HepG2 (cell line): Measurements from ENCODE around the gene ESYT1.

Source experiments
- CTCF ChIP-seq: sonication (generic); formaldehyde crosslinking; IDR thresholded peaks from 2 replicates; pipeline ENCODE4 v1.5.0; 2020; ENCODE audit warnings: mild to moderate bottlenecking, missing genetic modification reagents, moderate library complexity
- GABPB1 ChIP-seq: IDR thresholded peaks from 2 replicates; pipeline ENCODE4 v1.6.1; 2016; ENCODE audit warnings: mild to moderate bottlenecking, missing genetic modification reagents, moderate library complexity, missing compliant biosample characterization
- GATAD2A ChIP-seq: IDR thresholded peaks from 2 replicates; pipeline ENCODE4 v1.6.1; 2016
- NFATC3 ChIP-seq: sonication (generic); formaldehyde crosslinking; IDR thresholded peaks from 2 replicates; pipeline ENCODE4 v1.5.1; 2020; ENCODE audit warnings: mild to moderate bottlenecking, missing genetic modification reagents
- RFX5 ChIP-seq: IDR thresholded peaks from 2 replicates; pipeline ENCODE4 v1.6.1; 2011; ENCODE audit warnings: low read depth, low read length, improper control_type of control experiment
- SP1 ChIP-seq, 2 experiments: fragments of 450-650 bp in 1 of 2; sonication (generic) in 1 of 2; formaldehyde crosslinking in 1 of 2; IDR thresholded peaks; 2 replicates each; pipeline versions ENCODE4 v1.4.0 to v1.6.1; 2016 to 2020; ENCODE audit warnings: missing genetic modification reagents in 1 of 2
- TGIF2 ChIP-seq: IDR thresholded peaks from 2 replicates; pipeline ENCODE4 v1.6.1; 2016; ENCODE audit warnings: control low read depth, missing compliant biosample characterization

GRCh38 chr12:56164345-56164729, 36.3 kb downstream of the ESYT1 start:
- TF ChIP-seq TGIF2 (CRISPR knock-in tag) = no peak
- no peak for TF ChIP-seq RFX5
- TF ChIP-seq GABPB1 = no peak
- TF ChIP-seq CTCF (CRISPR knock-in tag) = no peak
- TF ChIP-seq NFATC3 (CRISPR knock-in tag) = no peak
- TF ChIP-seq SP1 (IDR thresholded peaks at IDR 0.05) = no peak
- no peak for TF ChIP-seq SP1 (CRISPR knock-in tag; IDR thresholded peaks at IDR 0.05)
- TF ChIP-seq GATAD2A = no peak
